ENCODE data around the gene CGB1. TPM values are rescaled to one million over a fixed set of nuclear protein-coding genes. Genes with fewer than 3 reads are reported as not detected.

CGB1 gene
- total RNA-seq, 1 experiment from 2014 or later, result not detected

GRCh38 chr19:49014870-49015255 is 21.8 kb downstream of the CGB1 start:
- Mint-ChIP-seq H3K36me3 (ENCODE audit: insufficient read depth in 1 of 3, low read depth in 3 of 3) (peaks cover 21 to 64% (median 61%) of the 10 kb centered on the region in 3 experiments; a peak in 6 of 7 replicates), H3K27me3 (ENCODE audit: low read depth) (peaks cover 17% of the 10 kb centered on the region), H3K9me3 (peaks cover 0 to 1% of the 10 kb centered on the region in 2 experiments; a peak in 1 of 5 replicates), H3K4me3 (no peak overlapping the region), H3K4me1 (peaks cover 5 to 19% of the 10 kb centered on the region in 2 experiments), H3K27ac (no peak overlapping the region)
- Histone ChIP-seq H3K56ac (ENCODE audit: insufficient read length, low read depth, low read length) (no peak overlapping the region), H3T11ph (ENCODE audit: low read length) (no peak overlapping the region), H4K91ac (ENCODE audit: insufficient read length, low read depth, low read length) (no peak overlapping the region), H3K27me3 (ENCODE audit: insufficient read depth, low read length) (no peaks in the 10 kb centered on the region; the same call in 1 of the 2 replicates), H2BK12ac (ENCODE audit: insufficient read length, low read depth, low read length) (no peak overlapping the region), H3K14ac (ENCODE audit: insufficient read depth, low read length) (no peak overlapping the region), H2AK5ac (ENCODE audit: insufficient read length, low read length) (no peak overlapping the region), H2AFZ (ENCODE audit: low read length) (no peak overlapping the region), H2BK20ac (ENCODE audit: low read depth, low read length, poor library complexity, severe bottlenecking) (no peak overlapping the region), H3K9me3 (ENCODE audit: control insufficient read depth, low read depth, low read length) (no peaks in the 10 kb centered on the region), H3K9ac (ENCODE audit: extremely low read depth, insufficient read length, low read length) (no peak overlapping the region), H3K4me1 (ENCODE audit: insufficient read depth, low read length) (no peaks in the 10 kb centered on the region), H3K27ac (ENCODE audit: insufficient read length, low read depth, low read length) (no peak overlapping the region), H4K5ac (ENCODE audit: insufficient read length, low read depth, low read length) (no peak overlapping the region), H3K18ac (ENCODE audit: insufficient read length, low read depth, low read length) (no peak overlapping the region), H3K79me1 (ENCODE audit: insufficient read depth, low read depth, low read length, poor library complexity, severe bottlenecking) (no peaks in the 10 kb centered on the region), H3K23me2 (ENCODE audit: insufficient read length, low read depth, low read length, poor library complexity, severe bottlenecking) (peaks cover 8% of the 10 kb centered on the region), H3K23ac (ENCODE audit: insufficient read length, low read depth, low read length) (no peak overlapping the region), H2BK15ac (ENCODE audit: low read depth, low read length) (no peak overlapping the region), H4K20me1 (ENCODE audit: control insufficient read depth, insufficient read depth, insufficient read length) (no peaks in the 10 kb centered on the region), H3K4me2 (ENCODE audit: insufficient read depth, insufficient read length, low read length) (no peak overlapping the region), H2BK120ac (ENCODE audit: low read depth, low read length, poor library complexity, severe bottlenecking) (no peak overlapping the region), H3K79me2 (ENCODE audit: insufficient read depth, low read length) (no peaks in the 10 kb centered on the region), H3K4ac (ENCODE audit: low read depth, low read length) (no peak overlapping the region), H2BK5ac (ENCODE audit: insufficient read length, low read length) (no peak overlapping the region), H4K8ac (replicated peaks; ENCODE audit: insufficient read length, low read depth, low read length) (no peak overlapping the region)
- DNase-seq, result no peak
- TF ChIP-seq CTCF (conservative IDR thresholded peaks at IDR 0.05), result no peak
- no CpG with 5 or more reads among the region's 18 CpGs for WGBS (ENCODE audit: extremely low coverage, insufficient read length, low lambda C conversion rate)

Data from H9 (cell line).